ENCODE results near the gene PADI3. TPM values are rescaled to one million over a fixed set of nuclear protein-coding genes. Genes with fewer than 3 reads are reported as not detected.

PADI3 gene
- total and polyA plus RNA-seq, 2 of the 4 experiments (the other 2 are of a cell fraction): not detected

- dilution Hi-C loops (cut with HindIII; ENCODE audit: low sequenced_read_pairs, unreplicated experiment): no loop called here
These were observed 26.3 kb upstream of the PADI3 start for GRCh38 chr1:17222557-17222956.

More at GRCh38 chr1:17222557-17222956, 26.3 kb upstream of the PADI3 start:
- H3K56ac ChIP-seq (ENCODE audit: extremely low read depth, insufficient read depth, low read length): no peak overlapping the region
- no peak overlapping the region for H2BK15ac ChIP-seq (ENCODE audit: low read depth, low read length)
- TF ChIP-seq MAZ (IDR thresholded peaks at IDR 0.05; ENCODE audit: borderline replicate concordance, low read depth, low read length) (no peak), RFX5 (IDR thresholded peaks at IDR 0.05; ENCODE audit: low read depth, low read length) (no peak), BHLHE40 (IDR thresholded peaks at IDR 0.05; ENCODE audit: low read depth, low read length) (no peak), SMC3 (IDR thresholded peaks at IDR 0.05; ENCODE audit: low read depth, low read length) (no peak), RAD21 (IDR thresholded peaks at IDR 0.05; ENCODE audit: low read length) (no peak), FOS (IDR thresholded peaks at IDR 0.05; ENCODE audit: low read depth, low read length) (no peak), ELK1 (IDR thresholded peaks at IDR 0.05; ENCODE audit: borderline replicate concordance, low read depth, low read length) (no peak), NFE2L2 (IDR thresholded peaks at IDR 0.05; ENCODE audit: low read depth, low read length) (no peak), CEBPB (IDR thresholded peaks at IDR 0.05; ENCODE audit: low read depth, low read length) (no peak), MXI1 (IDR thresholded peaks at IDR 0.05; ENCODE audit: borderline replicate concordance, low read depth, low read length) (no peak), RCOR1 (IDR thresholded peaks at IDR 0.05; ENCODE audit: insufficient replicate concordance, low read length) (no peak), MAFK (IDR thresholded peaks at IDR 0.05; ENCODE audit: low read depth, low read length) (no peak), CHD1 (IDR thresholded peaks at IDR 0.05; ENCODE audit: low read depth, low read length) (no peak), POLR2A (IDR thresholded peaks at IDR 0.05; ENCODE audit: low read depth, low read length) (no peak)
- TF ChIP-seq, protein P1, sequence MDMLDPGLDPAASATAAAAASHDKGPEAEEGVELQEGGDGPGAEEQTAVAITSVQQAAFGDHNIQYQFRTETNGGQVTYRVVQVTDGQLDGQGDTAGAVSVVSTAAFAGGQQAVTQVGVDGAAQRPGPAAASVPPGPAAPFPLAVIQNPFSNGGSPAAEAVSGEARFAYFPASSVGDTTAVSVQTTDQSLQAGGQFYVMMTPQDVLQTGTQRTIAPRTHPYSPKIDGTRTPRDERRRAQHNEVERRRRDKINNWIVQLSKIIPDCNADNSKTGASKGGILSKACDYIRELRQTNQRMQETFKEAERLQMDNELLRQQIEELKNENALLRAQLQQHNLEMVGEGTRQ (IDR thresholded peaks at IDR 0.05; ENCODE audit: low read depth, low read length): no peak
- TF ChIP-seq, protein P2, sequence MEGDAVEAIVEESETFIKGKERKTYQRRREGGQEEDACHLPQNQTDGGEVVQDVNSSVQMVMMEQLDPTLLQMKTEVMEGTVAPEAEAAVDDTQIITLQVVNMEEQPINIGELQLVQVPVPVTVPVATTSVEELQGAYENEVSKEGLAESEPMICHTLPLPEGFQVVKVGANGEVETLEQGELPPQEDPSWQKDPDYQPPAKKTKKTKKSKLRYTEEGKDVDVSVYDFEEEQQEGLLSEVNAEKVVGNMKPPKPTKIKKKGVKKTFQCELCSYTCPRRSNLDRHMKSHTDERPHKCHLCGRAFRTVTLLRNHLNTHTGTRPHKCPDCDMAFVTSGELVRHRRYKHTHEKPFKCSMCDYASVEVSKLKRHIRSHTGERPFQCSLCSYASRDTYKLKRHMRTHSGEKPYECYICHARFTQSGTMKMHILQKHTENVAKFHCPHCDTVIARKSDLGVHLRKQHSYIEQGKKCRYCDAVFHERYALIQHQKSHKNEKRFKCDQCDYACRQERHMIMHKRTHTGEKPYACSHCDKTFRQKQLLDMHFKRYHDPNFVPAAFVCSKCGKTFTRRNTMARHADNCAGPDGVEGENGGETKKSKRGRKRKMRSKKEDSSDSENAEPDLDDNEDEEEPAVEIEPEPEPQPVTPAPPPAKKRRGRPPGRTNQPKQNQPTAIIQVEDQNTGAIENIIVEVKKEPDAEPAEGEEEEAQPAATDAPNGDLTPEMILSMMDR (conservative IDR thresholded peaks at IDR 0.05; ENCODE audit: low read depth, low read length): no peak
- H3K27me3 ChIP-seq (ENCODE audit: control insufficient read depth, insufficient read depth, low read length): peaks cover 49% of the 10 kb centered on the region
- intact Hi-C loops (cut with micrococcal nuclease) (no loop called here), in situ Hi-C loops (cut with MboI; ENCODE audit: low sequenced_read_pairs) (no loop called here)
- H4K5ac ChIP-seq (ENCODE audit: low read depth, low read length): no peak overlapping the region
- no peaks in the 10 kb centered on the region for H3K4me1 ChIP-seq (ENCODE audit: control insufficient read depth, insufficient read depth, low read length)
- ChIA-PET CTCF (interaction anchor here (1.7 kb wide), 1 partner anchor 10 kb away, joined by 8 read pairs; no protein-coding TSS in a partner anchor), POLR2A (ENCODE audit: unreplicated experiment) (no interaction called here)
- H3K4ac ChIP-seq (ENCODE audit: low read depth, low read length): no peak overlapping the region
- 81% methylated on average over 8 of the region's 14 CpGs; no CpG with 5 or more reads in 1 of the 2 experiments for WGBS, 2 experiments (ENCODE audit: extremely low coverage in 2 of 2, insufficient read length in 1 of 2)
- H3K4me3 ChIP-seq (ENCODE audit: insufficient read depth, low read depth, low read length): no peak overlapping the region
- no peak overlapping the region for H2AFZ ChIP-seq (replicated peaks; ENCODE audit: low read length, poor library complexity)
- H3K23ac ChIP-seq (ENCODE audit: low read depth, low read length): no peak overlapping the region
- H2BK5ac ChIP-seq (ENCODE audit: low read depth, low read length, poor library complexity, severe bottlenecking): no peak overlapping the region
- no peak for DNase-seq
- no peak overlapping the region for H3K4me2 ChIP-seq (ENCODE audit: low read depth, low read length)
- BruUV-seq (replicated peaks): no TSS peak
- H2AK9ac ChIP-seq (replicated peaks; ENCODE audit: low read depth, low read length, poor library complexity): no peak overlapping the region
- no peaks in the 10 kb centered on the region for H3K9me3 ChIP-seq (ENCODE audit: control insufficient read depth, insufficient read depth, low read length)
- H3K36me3 ChIP-seq (ENCODE audit: control insufficient read depth, insufficient read depth, low read length): no peaks in the 10 kb centered on the region
- H2AK5ac ChIP-seq (ENCODE audit: low read depth, low read length): no peak overlapping the region
- no peak for ATAC-seq (ENCODE audit: low read depth)
- H3K14ac ChIP-seq (replicated peaks; ENCODE audit: low read depth, low read length): no peak overlapping the region
- H4K20me1 ChIP-seq (ENCODE audit: insufficient read depth, low read length): no peaks in the 10 kb centered on the region
- no peak overlapping the region for H3K9ac ChIP-seq (ENCODE audit: low read depth, low read length)
- H3K9me1 ChIP-seq (ENCODE audit: insufficient read depth, low read length): 0 out of 2 replicates have a peak, but pooled peaks cover 5% of the 10 kb centered on the region
- H2BK20ac ChIP-seq (ENCODE audit: low read depth, low read length): no peak overlapping the region
- no peak overlapping the region for H3K27ac ChIP-seq (ENCODE audit: insufficient read depth, low read length)
- no peak overlapping the region for H4K91ac ChIP-seq (ENCODE audit: insufficient read depth, low read depth, low read length)
- H4K8ac ChIP-seq (ENCODE audit: low read depth in 2 of 2, low read length in 2 of 2): no peak overlapping the region
- no peak overlapping the region for H2BK120ac ChIP-seq (ENCODE audit: low read depth, low read length)
- no peak overlapping the region for H3K18ac ChIP-seq (ENCODE audit: low read depth, low read length)
- no peaks in the 10 kb centered on the region for H3K79me1 ChIP-seq (ENCODE audit: low read depth in 1 of 2, low read length in 2 of 2)
